Esophagus (tissue), 2 donors: ENCODE data around the gene KIRREL3. TPM values are rescaled to one million over a fixed set of nuclear protein-coding genes. Genes with fewer than 3 reads are reported as not detected.

Experiments
- H3K27ac ChIP-seq, 2 donors: one replicate each; pipeline ENCODE4 v1.5.1; 2013; ENCODE audit warnings: low read depth in 2 of 2, mild to moderate bottlenecking in 2 of 2, inconsistent platforms in 1 of 2, low read length in 1 of 2, moderate library complexity in 1 of 2
- H3K27me3 ChIP-seq, 2 donors: one replicate each; pipeline ENCODE4 v1.6.1; 2013; ENCODE audit warnings: low read length in 2 of 2, control low read depth in 1 of 2, mild to moderate bottlenecking in 1 of 2; ENCODE audit not compliant: insufficient read depth in 2 of 2, control insufficient read depth in 1 of 2
- H3K36me3 ChIP-seq, 2 donors: one replicate each; pipeline ENCODE4 v1.6.1; 2013; ENCODE audit warnings: low read length in 1 of 2; ENCODE audit not compliant: control insufficient read depth in 2 of 2, insufficient read depth in 2 of 2
- H3K4me1 ChIP-seq, 2 donors: one replicate each; pipeline ENCODE4 v1.6.1; 2013; ENCODE audit warnings: low read length in 1 of 2; ENCODE audit not compliant: control insufficient read depth in 2 of 2, insufficient read depth in 2 of 2
- H3K4me3 ChIP-seq, 2 donors: one replicate each; pipeline ENCODE4 v1.5.1; 2013; ENCODE audit warnings: low read length in 2 of 2, mild to moderate bottlenecking in 2 of 2, low read depth in 1 of 2, moderate library complexity in 1 of 2
- H3K9me3 ChIP-seq, 2 donors: one replicate each; pipeline ENCODE4 v1.6.1; 2013; ENCODE audit warnings: mild to moderate bottlenecking in 2 of 2, low read depth in 1 of 2, low read length in 1 of 2, moderate library complexity in 1 of 2; ENCODE audit not compliant: control insufficient read depth in 2 of 2, insufficient read depth in 1 of 2
- WGBS, 2 donors: extraction: QIAGEN DNeasy Blood & Tissue Kit; methylation state at CpG; one replicate each; pipeline ENCODE4 v1.1.7; 2013; 5-methylcytosine and 5-hydroxymethylcytosine counted together
- polyA plus RNA-seq, 2 donors: library from polyadenylated mRNA; stranded (reverse); fragments of 200-250 nt; gene quantifications; one replicate each; pipeline ENCODE4 v1.2.3, GENCODE V29; 2013
- donor health status: healthy with polysubstance abuse.
- donor health status: Bipolar disorder and iron deficiency.

The KIRREL3 gene
- polyA plus RNA-seq, 2 donors, result 0.05 to 0.12 TPM

DNA sequence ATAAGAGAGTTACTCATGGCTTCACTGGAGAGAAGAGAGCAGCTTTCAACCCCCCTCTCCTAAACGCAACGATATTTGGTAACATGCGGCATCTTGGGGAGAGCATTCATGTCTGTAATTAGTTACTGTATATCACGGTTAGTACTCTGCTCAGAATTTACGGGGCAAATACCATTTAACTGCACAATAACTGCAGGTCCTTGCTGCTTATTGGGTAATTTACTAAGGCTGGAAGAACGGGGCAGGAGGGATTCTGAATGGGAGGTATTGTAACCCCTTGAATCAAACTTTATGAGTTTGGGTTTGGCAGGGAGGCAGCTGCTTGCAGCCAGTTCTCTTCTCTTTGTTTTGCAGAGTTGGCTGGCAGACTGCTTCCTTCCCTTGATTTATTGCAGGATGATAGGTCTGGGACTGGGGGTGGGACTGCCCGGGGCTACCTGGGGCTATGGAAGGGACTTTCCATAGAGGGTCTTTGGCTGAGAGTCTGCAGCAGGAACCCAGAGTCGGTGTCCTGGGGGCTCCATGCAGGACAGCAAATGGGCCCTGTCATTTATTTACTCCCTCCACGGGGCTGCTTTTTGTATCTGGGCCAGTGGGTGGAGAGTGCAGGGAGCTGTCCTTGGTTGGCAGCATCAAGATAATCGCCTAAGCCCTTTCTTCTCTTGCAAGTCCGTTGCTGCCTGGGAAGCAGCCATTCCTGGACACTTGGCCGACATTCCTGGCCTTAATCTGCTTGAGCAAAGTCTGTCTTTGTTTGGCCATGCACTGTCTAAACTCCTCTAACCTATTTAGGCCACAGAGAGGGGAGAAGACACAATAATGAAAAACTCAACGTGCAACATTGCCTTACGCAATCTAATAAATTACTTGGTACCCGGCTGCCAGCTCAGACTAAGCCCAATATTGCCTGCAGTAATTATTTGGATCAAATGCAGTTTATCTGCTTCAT is 456.2 kb downstream of the KIRREL3 start:
- WGBS, 2 donors, result 12 to 16% methylated on average over 15 of the region's 15 CpGs
- no peaks in the 10 kb centered on the region for H3K36me3 ChIP-seq
- no peaks in the 10 kb centered on the region for H3K4me1 ChIP-seq
- H3K27ac ChIP-seq, result no peak overlapping the region
- no peaks in the 10 kb centered on the region for H3K9me3 ChIP-seq
- no peak overlapping the region for H3K4me3 ChIP-seq
- H3K27me3 ChIP-seq, result no peaks in the 10 kb centered on the region

DNA sequence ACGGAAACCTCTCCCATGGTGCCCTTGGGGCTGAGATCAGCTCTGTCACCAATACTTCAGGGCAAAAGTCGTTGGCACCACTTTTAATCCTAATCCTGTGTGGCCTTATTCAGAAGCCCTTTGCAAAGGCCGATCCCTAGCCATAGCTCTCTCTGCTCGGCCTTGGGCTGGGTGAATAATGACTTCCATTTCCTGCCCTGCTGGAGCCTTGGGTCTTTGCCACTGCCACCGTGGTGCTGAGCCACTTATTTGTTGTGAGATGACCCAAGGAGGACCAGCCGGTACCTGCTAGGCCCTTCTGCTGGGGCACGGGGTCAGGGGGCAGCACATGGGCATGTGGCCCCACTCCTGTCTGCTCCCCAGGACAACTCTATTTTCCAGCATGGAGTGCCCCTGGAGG is 456.9 kb downstream of the KIRREL3 start:
- Histone ChIP-seq H3K27ac (no peak overlapping the region), H3K4me3 (no peak overlapping the region), H3K27me3 (no peaks in the 10 kb centered on the region), H3K36me3 (no peaks in the 10 kb centered on the region), H3K9me3 (no peaks in the 10 kb centered on the region), H3K4me1 (no peaks in the 10 kb centered on the region)
- WGBS, 2 donors, result 33 to 41% methylated on average over 7 of the region's 7 CpGs

DNA sequence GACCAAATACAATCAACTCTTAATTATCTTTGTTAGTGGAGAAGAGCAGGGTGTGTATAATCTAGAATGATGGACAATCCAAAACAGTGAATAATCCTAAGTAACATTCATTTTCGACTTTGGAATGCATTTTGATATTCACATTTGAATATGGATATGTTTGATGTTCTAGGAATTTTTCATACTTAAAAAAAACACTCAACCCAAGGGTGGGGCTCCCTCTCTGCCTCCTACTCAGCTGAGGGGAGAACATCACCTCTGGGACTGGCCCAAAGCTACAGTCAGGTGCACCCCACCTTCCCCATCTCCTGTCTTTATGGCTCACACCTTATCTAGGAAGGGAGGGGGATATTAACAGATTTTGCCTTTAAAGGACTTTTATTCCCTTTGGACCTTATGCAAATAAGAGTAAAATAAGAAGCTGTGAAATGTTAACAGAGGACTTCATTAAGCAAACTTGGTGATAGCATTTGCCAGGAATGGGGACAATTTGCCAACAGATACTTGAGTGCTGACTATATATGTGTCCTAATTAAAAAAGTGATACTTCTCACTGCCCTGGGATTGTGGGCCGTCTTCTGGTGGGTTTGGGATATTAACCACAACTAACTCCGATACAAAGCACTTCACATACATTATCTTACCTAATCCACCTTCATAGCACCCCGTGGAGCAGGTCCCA is 458.1 kb downstream of the KIRREL3 start:
- Histone ChIP-seq H3K9me3 (no peaks in the 10 kb centered on the region), H3K36me3 (no peaks in the 10 kb centered on the region), H3K27me3 (no peaks in the 10 kb centered on the region), H3K4me1 (no peaks in the 10 kb centered on the region), H3K4me3 (no peak overlapping the region), H3K27ac (no peak overlapping the region)
- 68 to 72% methylated on average over 4 of the region's 4 CpGs for WGBS, 2 donors

DNA sequence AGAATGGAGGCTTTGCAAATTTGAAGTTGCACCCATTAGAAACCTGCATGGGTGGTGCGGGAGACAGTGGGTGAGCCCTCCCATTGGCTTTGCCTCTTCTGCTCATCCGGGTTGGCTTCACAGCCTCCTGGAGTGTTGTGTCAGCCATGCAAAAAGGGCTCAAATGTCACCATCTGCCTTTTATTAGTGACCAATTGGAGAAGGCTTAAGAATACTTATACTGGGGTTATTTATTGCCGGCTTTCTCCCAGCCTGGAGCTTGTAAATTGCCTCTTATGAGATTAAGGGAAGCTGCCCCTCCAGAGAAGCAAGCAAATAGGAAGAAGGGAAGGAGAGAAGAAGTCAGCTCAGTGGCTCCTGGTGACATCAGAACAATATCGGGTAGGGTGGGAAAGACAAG is 462.5 kb downstream of the KIRREL3 start:
- 66% methylated on average over 4 of the region's 4 CpGs for WGBS, 2 donors
- Histone ChIP-seq H3K4me3 (no peak overlapping the region), H3K9me3 (no peaks in the 10 kb centered on the region), H3K27ac (no peak overlapping the region), H3K36me3 (no peaks in the 10 kb centered on the region), H3K27me3 (no peaks in the 10 kb centered on the region), H3K4me1 (no peaks in the 10 kb centered on the region)

DNA sequence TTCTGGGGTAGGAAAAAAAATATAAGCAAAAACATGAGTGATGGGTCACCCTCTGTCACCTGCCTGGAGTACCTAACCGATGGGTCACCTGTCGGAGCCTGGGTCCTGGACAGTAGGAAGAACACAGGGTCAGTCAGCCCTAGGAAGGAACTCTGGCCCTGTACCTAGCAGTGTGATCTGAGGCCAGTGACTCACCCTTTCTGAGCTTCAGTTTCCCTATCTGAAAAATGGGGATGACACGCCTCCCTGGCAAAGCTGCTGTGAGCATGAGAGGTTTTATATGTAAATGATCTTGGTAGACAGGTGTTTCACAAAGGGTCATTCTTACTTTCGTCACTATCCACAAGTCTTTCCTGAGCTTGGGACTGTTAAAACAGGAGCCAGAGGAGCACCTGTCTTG is 463.1 kb downstream of the KIRREL3 start:
- no peaks in the 10 kb centered on the region for H3K36me3 ChIP-seq
- no peaks in the 10 kb centered on the region for H3K9me3 ChIP-seq
- no peaks in the 10 kb centered on the region for H3K4me1 ChIP-seq
- WGBS, 2 donors, result 81 to 85% methylated on average over 4 of the region's 4 CpGs
- H3K4me3 ChIP-seq, result no peak overlapping the region
- H3K27me3 ChIP-seq, result no peaks in the 10 kb centered on the region
- H3K27ac ChIP-seq, result no peak overlapping the region

DNA sequence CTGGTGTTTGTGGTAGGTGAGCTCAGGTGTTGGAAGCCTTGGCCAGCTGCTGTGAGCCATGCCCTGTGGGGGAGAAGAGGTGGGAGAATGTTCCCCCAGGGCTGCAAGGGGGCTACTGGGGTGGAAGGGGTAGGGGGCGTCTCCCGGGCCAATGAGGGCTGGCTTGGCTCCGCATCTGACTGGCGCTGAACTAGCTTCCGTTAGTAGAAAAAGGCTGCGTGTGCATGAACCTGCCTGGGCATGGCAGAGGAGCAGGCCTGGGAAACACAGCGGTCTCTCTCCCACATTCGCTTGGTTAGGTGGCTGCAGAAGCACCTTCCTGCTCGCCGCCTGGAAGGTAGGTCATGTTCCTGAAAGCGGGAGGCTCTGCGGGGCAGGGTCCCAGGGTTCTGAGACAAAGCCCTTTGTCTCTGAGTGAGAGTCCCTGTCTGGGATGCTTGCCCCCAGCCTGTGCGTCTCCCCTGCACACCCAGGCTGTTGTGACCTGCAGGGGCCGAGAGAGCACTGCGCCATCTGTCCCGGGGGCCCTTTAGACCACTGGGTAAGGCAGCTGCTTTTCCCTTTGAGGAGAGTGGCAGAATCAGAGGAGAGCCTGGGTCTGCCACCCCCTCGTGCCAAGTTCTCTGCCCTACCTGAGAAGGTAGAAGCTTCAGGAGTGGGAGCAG is 466.3 kb downstream of the KIRREL3 start:
- 67 to 71% methylated on average over 17 of the region's 17 CpGs for WGBS, 2 donors
- Histone ChIP-seq H3K27me3 (no peaks in the 10 kb centered on the region), H3K27ac (no peak overlapping the region), H3K36me3 (no peaks in the 10 kb centered on the region), H3K9me3 (no peaks in the 10 kb centered on the region), H3K4me3 (no peak overlapping the region), H3K4me1 (no peaks in the 10 kb centered on the region)

DNA sequence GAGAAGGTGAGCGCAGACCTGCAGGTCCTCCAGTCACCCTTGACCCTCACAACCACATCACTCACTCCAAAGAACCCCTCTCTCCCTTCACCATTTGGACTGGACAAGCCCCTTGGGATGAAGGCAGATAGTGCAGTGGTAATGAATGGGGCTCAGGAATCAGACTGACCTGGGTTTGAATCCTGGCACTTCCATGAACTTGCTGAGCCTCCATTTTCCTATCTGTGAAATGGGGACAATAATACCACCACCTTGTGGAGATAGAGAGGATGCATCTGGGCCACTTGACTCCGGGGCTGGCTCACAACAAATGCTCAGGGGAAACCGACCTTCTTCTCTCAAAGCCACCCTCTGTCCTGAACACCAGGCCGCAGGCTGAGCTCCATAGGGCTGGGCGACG is 467.0 kb downstream of the KIRREL3 start:
- no peaks in the 10 kb centered on the region for H3K36me3 ChIP-seq
- 77 to 88% methylated on average over 6 of the region's 6 CpGs for WGBS, 2 donors

DNA sequence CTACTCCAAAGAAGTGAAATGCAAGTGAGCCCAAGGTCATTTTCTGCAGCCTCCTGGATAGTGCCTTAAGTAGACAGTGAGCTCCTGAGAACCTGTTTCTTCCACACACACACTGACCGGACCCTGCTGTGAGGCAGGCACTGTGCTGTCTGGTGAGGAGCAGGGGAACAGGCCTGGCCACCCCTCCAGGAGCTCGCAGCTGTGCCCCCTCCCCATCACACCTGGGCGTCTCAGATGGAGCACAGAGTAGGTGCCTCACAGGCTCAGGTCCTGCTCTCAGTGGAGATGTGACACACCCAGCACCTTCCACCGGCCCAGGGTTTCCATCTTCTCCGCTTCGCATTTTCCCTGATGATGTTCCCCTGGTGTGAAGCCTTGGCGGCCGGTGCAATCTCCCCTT is 470.2 kb downstream of the KIRREL3 start:
- no peak overlapping the region for H3K4me3 ChIP-seq

More for the DNA sequence above, 467.0 kb downstream of the KIRREL3 start:
- H3K9me3 ChIP-seq, result no peaks in the 10 kb centered on the region
- no peak overlapping the region for H3K4me3 ChIP-seq
- no peaks in the 10 kb centered on the region for H3K27me3 ChIP-seq
- H3K27ac ChIP-seq, result no peak overlapping the region
- H3K4me1 ChIP-seq, result no peaks in the 10 kb centered on the region

DNA sequence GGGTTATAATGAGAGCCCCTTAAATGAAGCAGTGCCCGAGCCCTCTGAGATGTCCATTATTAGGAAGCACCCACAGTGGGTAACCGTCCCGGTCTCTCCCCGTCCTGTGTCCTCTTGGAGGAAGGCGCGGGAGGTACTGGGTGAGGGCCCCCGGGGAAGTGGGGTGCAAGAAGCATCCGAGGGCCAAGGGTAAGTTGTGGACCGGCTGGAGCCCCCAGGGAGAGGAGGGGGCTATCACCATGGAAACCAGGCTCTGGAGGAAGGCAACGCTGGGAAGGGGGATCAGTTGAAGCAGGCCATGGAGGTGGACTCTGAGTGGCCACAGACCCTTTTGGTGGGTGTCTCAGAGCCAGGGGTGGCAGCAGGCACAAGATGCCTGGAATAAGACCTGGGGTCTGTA is 471.5 kb downstream of the KIRREL3 start:
- no peak overlapping the region for H3K27ac ChIP-seq
- no peaks in the 10 kb centered on the region for H3K27me3 ChIP-seq
- WGBS, 2 donors, result 69 to 71% methylated on average over 10 of the region's 10 CpGs
- no peak overlapping the region for H3K4me3 ChIP-seq
- no peaks in the 10 kb centered on the region for H3K4me1 ChIP-seq
- no peaks in the 10 kb centered on the region for H3K9me3 ChIP-seq
- no peaks in the 10 kb centered on the region for H3K36me3 ChIP-seq

More for the DNA sequence above, 470.2 kb downstream of the KIRREL3 start:
- H3K4me1 ChIP-seq, result no peaks in the 10 kb centered on the region
- H3K27ac ChIP-seq, result no peak overlapping the region
- H3K9me3 ChIP-seq, result no peaks in the 10 kb centered on the region
- no peaks in the 10 kb centered on the region for H3K27me3 ChIP-seq
- no peaks in the 10 kb centered on the region for H3K36me3 ChIP-seq
- 85 to 88% methylated on average over 8 of the region's 8 CpGs for WGBS, 2 donors
